H1 (cell line): Measurements from ENCODE around the gene SLC26A8.

Experiments used
- CEBPB ChIP-seq: IDR thresholded peaks from 2 replicates; pipeline ENCODE4 v1.6.1; 2012; ENCODE audit warnings: low read depth, low read length
- EGR1 ChIP-seq: IDR thresholded peaks from 2 replicates; pipeline ENCODE4 v1.6.1; 2011; ENCODE audit warnings: low read depth, low read length, borderline replicate concordance
- KDM1A ChIP-seq: fragments of 200-600, 300-600 bp; sonication (generic); IDR thresholded peaks from 2 replicates; pipeline ENCODE4 v1.7.1; 2016; ENCODE audit warnings: mild to moderate bottlenecking, low read length, borderline replicate concordance
- KDM5A ChIP-seq: fragments of 200-600 bp; IDR thresholded peaks from 2 replicates; pipeline ENCODE4 v1.7.1; 2012; ENCODE audit warnings: mild to moderate bottlenecking, low read length, inconsistent platforms, mixed read lengths
- NRF1 ChIP-seq: IDR thresholded peaks from 2 replicates; pipeline ENCODE4 v1.6.1; 2011; ENCODE audit warnings: mild to moderate bottlenecking, low read depth, low read length, improper control_type of control experiment
- POLR2A ChIP-seq, 2 experiments: IDR thresholded peaks; 1 replicate in 1 of 2; 2 replicates in 1 of 2; pipeline ENCODE4 v1.6.1; 2011; ENCODE audit warnings: low read depth in 2 of 2, low read length in 2 of 2, mild to moderate bottlenecking in 2 of 2; ENCODE audit errors: control extremely low read depth in 1 of 2
- SAP30 ChIP-seq: fragments of 300-600 bp; sonication (generic); IDR thresholded peaks from 2 replicates; pipeline ENCODE4 v1.7.1; 2012; ENCODE audit warnings: low read length, moderate library complexity, mild to moderate bottlenecking, inconsistent platforms; ENCODE audit not compliant: insufficient read depth, insufficient replicate concordance
- SP2 ChIP-seq: IDR thresholded peaks from 2 replicates; pipeline ENCODE4 v1.6.1; 2012; ENCODE audit warnings: mild to moderate bottlenecking, low read length, inconsistent platforms
- TAF7 ChIP-seq: optimal IDR thresholded peaks from 2 replicates; pipeline ENCODE3; 2011; ENCODE audit warnings: low read depth, mild to moderate bottlenecking, inconsistent platforms, low read length, moderate library complexity, borderline replicate concordance
- TBP ChIP-seq: IDR thresholded peaks from 2 replicates; pipeline ENCODE4 v1.6.1; 2011; ENCODE audit warnings: low read depth, low read length, improper control_type of control experiment
- YY1 ChIP-seq: IDR thresholded peaks from 2 replicates; pipeline ENCODE4 v1.6.1; 2011; ENCODE audit warnings: low read depth, mild to moderate bottlenecking, low read length
- TF ChIP-seq, protein P1 (sequence below), 3 experiments: IDR thresholded peaks; 1 replicate in 2 of 3; 2 replicates in 1 of 3; pipeline versions ENCODE4 v1.5.1 to v1.6.1; 2011; ENCODE audit warnings: low read length in 3 of 3, mild to moderate bottlenecking in 3 of 3, inconsistent platforms in 2 of 3, low read depth in 1 of 3, moderate library complexity in 1 of 3; ENCODE audit not compliant: insufficient read depth in 1 of 3; ENCODE audit errors: control extremely low read depth in 1 of 3
- TF ChIP-seq, protein P2 (sequence below): IDR thresholded peaks from 2 replicates; pipeline ENCODE4 v1.6.1; 2012; ENCODE audit warnings: inconsistent platforms

DNA sequence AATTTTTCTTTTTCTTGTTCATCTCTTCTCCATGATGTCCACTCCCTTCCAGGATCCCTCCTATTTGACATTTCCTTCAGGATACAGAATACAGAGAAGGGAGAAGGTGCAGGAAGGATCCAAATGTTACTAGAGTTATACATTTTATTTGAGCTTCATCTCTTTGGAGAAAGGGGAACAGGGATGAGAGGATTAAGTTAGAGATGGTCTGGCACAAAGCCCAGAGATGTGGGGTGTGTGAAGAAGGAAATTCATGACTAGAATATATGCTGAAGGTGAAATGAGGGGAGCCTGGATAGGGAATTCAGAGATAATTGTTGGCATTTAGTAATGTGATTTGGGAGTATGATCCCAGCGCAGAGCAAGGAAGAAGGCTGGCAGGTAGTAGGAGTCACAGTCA is 81.1 kb downstream of the SLC26A8 start:
- TF ChIP-seq POLR2A (IDR thresholded peaks at IDR 0.05; ENCODE audit: control extremely low read depth in 1 of 2, low read depth in 2 of 2, low read length in 2 of 2) (no peak), TAF7 (no peak), SAP30 (no peak), SP2 (no peak), TBP (no peak), EGR1 (no peak), KDM1A (no peak), CEBPB (no peak), KDM5A (no peak), NRF1 (no peak), YY1 (no peak)
- TF ChIP-seq, protein P1, sequence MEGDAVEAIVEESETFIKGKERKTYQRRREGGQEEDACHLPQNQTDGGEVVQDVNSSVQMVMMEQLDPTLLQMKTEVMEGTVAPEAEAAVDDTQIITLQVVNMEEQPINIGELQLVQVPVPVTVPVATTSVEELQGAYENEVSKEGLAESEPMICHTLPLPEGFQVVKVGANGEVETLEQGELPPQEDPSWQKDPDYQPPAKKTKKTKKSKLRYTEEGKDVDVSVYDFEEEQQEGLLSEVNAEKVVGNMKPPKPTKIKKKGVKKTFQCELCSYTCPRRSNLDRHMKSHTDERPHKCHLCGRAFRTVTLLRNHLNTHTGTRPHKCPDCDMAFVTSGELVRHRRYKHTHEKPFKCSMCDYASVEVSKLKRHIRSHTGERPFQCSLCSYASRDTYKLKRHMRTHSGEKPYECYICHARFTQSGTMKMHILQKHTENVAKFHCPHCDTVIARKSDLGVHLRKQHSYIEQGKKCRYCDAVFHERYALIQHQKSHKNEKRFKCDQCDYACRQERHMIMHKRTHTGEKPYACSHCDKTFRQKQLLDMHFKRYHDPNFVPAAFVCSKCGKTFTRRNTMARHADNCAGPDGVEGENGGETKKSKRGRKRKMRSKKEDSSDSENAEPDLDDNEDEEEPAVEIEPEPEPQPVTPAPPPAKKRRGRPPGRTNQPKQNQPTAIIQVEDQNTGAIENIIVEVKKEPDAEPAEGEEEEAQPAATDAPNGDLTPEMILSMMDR (IDR thresholded peaks at IDR 0.05; ENCODE audit: control extremely low read depth in 1 of 3, insufficient read depth in 1 of 3, low read depth in 1 of 3, low read length in 3 of 3): no peak
- TF ChIP-seq, protein P2, sequence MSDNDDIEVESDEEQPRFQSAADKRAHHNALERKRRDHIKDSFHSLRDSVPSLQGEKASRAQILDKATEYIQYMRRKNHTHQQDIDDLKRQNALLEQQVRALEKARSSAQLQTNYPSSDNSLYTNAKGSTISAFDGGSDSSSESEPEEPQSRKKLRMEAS: no peak
